HepG2 (cell line): Measurements from ENCODE around the gene S100A13. TPM values are rescaled to one million over a fixed set of nuclear protein-coding genes. Genes with fewer than 3 reads are reported as not detected.

Source experiments
- ARID5B ChIP-seq: IDR thresholded peaks from 2 replicates; pipeline ENCODE4 v1.4.0; 2020; ENCODE audit warnings: mild to moderate bottlenecking, missing genetic modification reagents
- ELF3 ChIP-seq: IDR thresholded peaks from 2 replicates; pipeline ENCODE4 v1.6.1; 2016; ENCODE audit warnings: missing genetic modification reagents, missing compliant biosample characterization
- EZH2 ChIP-seq: conservative IDR thresholded peaks from 2 replicates; pipeline ENCODE4 v1.6.1; 2012; ENCODE audit warnings: mild to moderate bottlenecking, low read depth, low read length, moderate library complexity
- NPAS2 ChIP-seq: sonication (generic); formaldehyde crosslinking; IDR thresholded peaks from 2 replicates; pipeline ENCODE4 v1.8.0; 2022; ENCODE audit warnings: mild to moderate bottlenecking, missing genetic modification reagents, borderline replicate concordance
- PLSCR1 ChIP-seq: sonication (generic); formaldehyde crosslinking; IDR thresholded peaks from 2 replicates; pipeline ENCODE4 v1.5.0; 2020; ENCODE audit warnings: missing genetic modification reagents, mild to moderate bottlenecking, borderline replicate concordance
- RFX1 ChIP-seq: fragments of 450-650 bp; IDR thresholded peaks from 2 replicates; pipeline ENCODE4 v1.6.1; 2017
- RNF219 ChIP-seq: sonication (generic); formaldehyde crosslinking; IDR thresholded peaks from 2 replicates; pipeline ENCODE4 v1.5.0; 2020; ENCODE audit warnings: mild to moderate bottlenecking, missing genetic modification reagents
- TSC22D2 ChIP-seq: sonication (generic); formaldehyde crosslinking; IDR thresholded peaks from 2 replicates; pipeline ENCODE4 v1.5.1; 2020; ENCODE audit warnings: missing genetic modification reagents, mild to moderate bottlenecking, borderline replicate concordance
- UBTF ChIP-seq: sonication (generic); formaldehyde crosslinking; IDR thresholded peaks from 2 replicates; pipeline ENCODE4 v1.4.0; 2020; ENCODE audit warnings: mild to moderate bottlenecking, missing genetic modification reagents
- USF2 ChIP-seq, 2 experiments: sonication (generic) in 1 of 2; formaldehyde crosslinking in 1 of 2; IDR thresholded peaks; 2 replicates each; pipeline versions ENCODE4 v1.5.1 to v1.6.1; 2011 to 2020; ENCODE audit warnings: borderline replicate concordance in 1 of 2, low read depth in 1 of 2, low read length in 1 of 2, mild to moderate bottlenecking in 1 of 2, missing genetic modification reagents in 1 of 2, moderate library complexity in 1 of 2
- ZNF136 ChIP-seq: sonication (generic); formaldehyde crosslinking; IDR thresholded peaks from 2 replicates; pipeline ENCODE4 v1.8.1; 2022; ENCODE audit warnings: low read depth, mild to moderate bottlenecking, moderate library complexity, missing genetic modification reagents
- ZNF143 ChIP-seq: sonication (generic); formaldehyde crosslinking; IDR thresholded peaks from 2 replicates; pipeline ENCODE4 v1.4.0; 2020; ENCODE audit warnings: missing genetic modification reagents
- ZNF740 ChIP-seq: sonication (generic); formaldehyde crosslinking; IDR thresholded peaks from 2 replicates; pipeline ENCODE4 v1.4.0; 2020; ENCODE audit warnings: missing genetic modification reagents
- ZNF761 ChIP-seq: sonication (generic); formaldehyde crosslinking; conservative IDR thresholded peaks from 2 replicates; pipeline ENCODE4 v1.4.0; 2020; ENCODE audit warnings: mild to moderate bottlenecking, missing genetic modification reagents
- polyA plus RNA-seq, 8 experiments: library from polyadenylated mRNA; depleted of rRNA in 3 of 8; stranded (reverse) in 7 of 8; unstranded in 1 of 8; fragments of >200 nt; fragmentation: Illumina TruSeq in 4 of 8; extraction: Trizol in 4 of 8; gene quantifications; 2 replicates each; pipeline versions ENCODE4 v1.2.1 to v1.2.3, GENCODE V29; 2011 to 2016; ENCODE audit warnings: low read depth in 4 of 8, missing spikeins in 1 of 8, mixed read lengths in 1 of 8; ENCODE audit not compliant: insufficient read depth in 1 of 8
- total RNA-seq, 5 experiments: library from RNA; depleted of rRNA; stranded (reverse); fragments of >200 nt; fragmentation: Illumina TruSeq; extraction: Trizol; gene quantifications; 2 replicates each; pipeline ENCODE4 v1.2.3, GENCODE V29; 2016; ENCODE audit warnings: low read depth in 1 of 5

The S100A13 gene
- total and polyA plus RNA-seq, 2 of the 13 experiments (the other 11 are each of a cell fraction or from before 2014, with no cell fraction given) = 89.5 to 172 TPM

GRCh38 chr1:153633754-153634665, 6.7 kb upstream of the S100A13 start, which contains the start of gene CHTOP (continued):
- TF ChIP-seq ARID5B (CRISPR knock-in tag) (peak; percentile 16; the same call in 1 of the 2 replicates), RNF219 (CRISPR knock-in tag) (no peak), ZNF136 (CRISPR knock-in tag) (0 out of 2 replicates have a peak, but pooled peaks have one; percentile 41), ELF3 (no peak; the same call in 1 of the 2 replicates), RFX1 (no peak), ZNF761 (CRISPR knock-in tag) (0 out of 2 replicates have a peak, but pooled peaks have one; percentile 31), TSC22D2 (CRISPR knock-in tag) (no peak; the same call in 1 of the 2 replicates), UBTF (CRISPR knock-in tag) (peak; percentile 86), USF2 (IDR thresholded peaks at IDR 0.05; ENCODE audit: low read depth, low read length) (no peak), USF2 (CRISPR knock-in tag; IDR thresholded peaks at IDR 0.05; ENCODE audit: borderline replicate concordance) (peak; percentile 48; the same call in 1 of the 2 replicates), ZNF143 (0 out of 2 replicates have a peak, but pooled peaks have one; percentile 28), EZH2 (no peak), ZNF740 (CRISPR knock-in tag) (0 out of 2 replicates have a peak, but pooled peaks have one; percentile 74), NPAS2 (CRISPR knock-in tag) (no peak), PLSCR1 (CRISPR knock-in tag) (no peak)
